Small intestine (tissue), 7 donors: ENCODE data around the gene WDR48. TPM values are rescaled to one million over a fixed set of nuclear protein-coding genes. Genes with fewer than 3 reads are reported as not detected.

Experiments used
- DNase-seq, 2 donors: peaks; one replicate each; pipeline versions ENCODE4 v3.0.0 to v3.0.0-alpha.2; 2013
- FAIRE-seq: peaks from 2 replicates; lab custom pipeline; 2012; peaks lifted over from hg19 to GRCh38; lab: Jason Lieb, UNC
- H3K27ac ChIP-seq, 3 donors: one replicate each; pipeline ENCODE4 v1.5.1; 2013; ENCODE audit warnings: low read length in 2 of 3, mild to moderate bottlenecking in 2 of 3, control low read depth in 1 of 3, inconsistent platforms in 1 of 3, low read depth in 1 of 3, moderate library complexity in 1 of 3
- H3K27me3 ChIP-seq, 3 donors: one replicate each; pipeline ENCODE4 v1.6.1; 2013; ENCODE audit warnings: low read length in 3 of 3, inconsistent platforms in 1 of 3; ENCODE audit not compliant: control insufficient read depth in 3 of 3, insufficient read depth in 3 of 3
- H3K36me3 ChIP-seq, 3 donors: one replicate each; pipeline ENCODE4 v1.6.1; 2013; ENCODE audit warnings: low read length in 3 of 3, inconsistent platforms in 1 of 3, low read depth in 1 of 3, mild to moderate bottlenecking in 1 of 3, moderate library complexity in 1 of 3; ENCODE audit not compliant: control insufficient read depth in 3 of 3, insufficient read depth in 2 of 3
- H3K4me1 ChIP-seq, 3 donors: one replicate each; pipeline ENCODE4 v1.6.1; 2013; ENCODE audit warnings: low read length in 2 of 3, inconsistent platforms in 1 of 3, low read depth in 1 of 3, mild to moderate bottlenecking in 1 of 3, moderate library complexity in 1 of 3; ENCODE audit not compliant: control insufficient read depth in 3 of 3, insufficient read depth in 2 of 3
- H3K4me3 ChIP-seq, 3 donors: one replicate each; pipeline ENCODE4 v1.5.1; 2013; ENCODE audit warnings: low read length in 3 of 3, control low read depth in 1 of 3, inconsistent platforms in 1 of 3, low read depth in 1 of 3, mild to moderate bottlenecking in 1 of 3, moderate library complexity in 1 of 3
- H3K9me3 ChIP-seq, 2 donors: one replicate each; pipeline ENCODE4 v1.6.1; 2013; ENCODE audit warnings: low read depth in 1 of 2, low read length in 1 of 2; ENCODE audit not compliant: control insufficient read depth in 2 of 2, insufficient read depth in 1 of 2
- WGBS, 3 donors: extraction: QIAGEN DNeasy Blood & Tissue Kit; methylation state at CpG; one replicate each; pipeline ENCODE4 v1.1.7; 2013; 5-methylcytosine and 5-hydroxymethylcytosine counted together
- polyA plus RNA-seq, 4 donors: library from polyadenylated mRNA; stranded (reverse) in 3 of 4; unstranded in 1 of 4; fragments of 200-250 nt in 3 of 4; fragments of 120-200 nt in 1 of 4; gene quantifications; one replicate each; pipeline versions ENCODE4 v1.2.1 to v1.2.3, GENCODE V29; 2013
- donor health status: healthy with polysubstance abuse.
- donor health status: control.
- donor health status: control.
- donor health status: Bipolar disorder and iron deficiency.
- donor health status: healthy.

WDR48 gene
- polyA plus RNA-seq, 4 donors, result 15.7 to 42.3 (median 18.8) TPM

DNA sequence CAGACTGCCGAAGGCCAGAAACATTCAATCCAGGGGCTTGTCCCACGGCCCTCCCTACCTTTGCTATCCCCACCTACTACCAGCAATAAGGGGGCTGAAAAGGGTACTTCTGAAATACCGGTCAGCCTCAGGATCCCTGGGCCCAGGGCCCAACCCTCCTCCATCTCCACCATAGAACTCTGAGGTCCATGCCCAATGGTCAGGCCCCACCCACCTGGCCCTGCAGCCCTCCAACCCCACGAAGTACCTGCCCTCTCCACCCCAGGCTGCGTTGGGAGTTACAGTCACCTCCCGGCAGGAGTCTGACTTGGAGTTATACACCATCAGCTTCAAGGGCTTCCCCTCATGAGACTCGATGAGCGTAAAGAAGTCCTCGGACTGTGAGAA is 48.7 kb downstream of the WDR48 start:
- no peak for FAIRE-seq
- Histone ChIP-seq H3K36me3 (peaks cover 15 to 75% (median 21%) of the 10 kb centered on the region in 3 donors), H3K27me3 (no peaks in the 10 kb centered on the region), H3K27ac (no peak overlapping the region), H3K4me1 (peaks cover 0 to 2% (median 0%) of the 10 kb centered on the region in 3 donors), H3K9me3 (no peaks in the 10 kb centered on the region), H3K4me3 (no peak overlapping the region)
- WGBS, 3 donors, result 91 to 94% (median 93%) methylated on average over 9 of the region's 9 CpGs
- DNase-seq, result no peak

DNA sequence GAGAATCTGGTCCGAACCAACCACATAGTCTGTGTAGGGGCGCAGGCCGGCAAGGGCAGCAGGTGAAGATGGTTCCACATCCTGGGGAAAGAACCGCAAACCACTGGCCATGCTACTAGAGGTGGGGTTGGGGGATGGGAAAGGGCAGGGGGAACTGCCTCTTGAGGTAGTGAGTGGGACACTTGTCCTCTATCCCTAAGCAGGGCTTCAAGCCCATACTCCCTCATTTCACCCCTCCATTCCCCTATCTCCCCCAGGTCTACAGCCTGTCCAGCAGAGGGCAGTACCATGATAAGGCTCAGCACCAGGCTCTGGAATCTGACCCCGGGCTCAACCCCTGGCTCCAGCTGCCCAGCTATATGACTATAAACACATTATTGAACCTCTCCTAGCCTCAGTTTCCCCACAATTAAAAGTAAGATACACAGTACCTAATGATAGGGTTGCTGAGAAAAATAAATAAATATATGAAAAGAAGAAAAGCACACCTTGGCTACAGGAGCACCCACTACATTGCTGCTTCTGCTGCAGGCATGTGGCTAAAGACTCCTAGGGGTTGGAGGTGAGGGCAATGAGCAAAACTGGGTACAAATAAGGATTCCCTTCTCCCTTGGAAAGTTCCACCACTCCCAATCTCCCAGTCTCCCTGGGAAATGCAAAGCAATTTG is 49.3 kb downstream of the WDR48 start:
- H3K27ac ChIP-seq, result no peak overlapping the region
- H3K36me3 ChIP-seq, result peaks cover 12 to 72% (median 18%) of the 10 kb centered on the region in 3 donors
- no peaks in the 10 kb centered on the region for H3K9me3 ChIP-seq
- H3K27me3 ChIP-seq, result no peaks in the 10 kb centered on the region
- 74 to 87% (median 81%) methylated on average over 5 of the region's 5 CpGs for WGBS, 3 donors
- H3K4me3 ChIP-seq, result no peak overlapping the region
- no peak for FAIRE-seq
- DNase-seq, result peak; percentile 43 to 61
- H3K4me1 ChIP-seq, result peaks cover 0 to 5% (median 4%) of the 10 kb centered on the region in 3 donors

DNA sequence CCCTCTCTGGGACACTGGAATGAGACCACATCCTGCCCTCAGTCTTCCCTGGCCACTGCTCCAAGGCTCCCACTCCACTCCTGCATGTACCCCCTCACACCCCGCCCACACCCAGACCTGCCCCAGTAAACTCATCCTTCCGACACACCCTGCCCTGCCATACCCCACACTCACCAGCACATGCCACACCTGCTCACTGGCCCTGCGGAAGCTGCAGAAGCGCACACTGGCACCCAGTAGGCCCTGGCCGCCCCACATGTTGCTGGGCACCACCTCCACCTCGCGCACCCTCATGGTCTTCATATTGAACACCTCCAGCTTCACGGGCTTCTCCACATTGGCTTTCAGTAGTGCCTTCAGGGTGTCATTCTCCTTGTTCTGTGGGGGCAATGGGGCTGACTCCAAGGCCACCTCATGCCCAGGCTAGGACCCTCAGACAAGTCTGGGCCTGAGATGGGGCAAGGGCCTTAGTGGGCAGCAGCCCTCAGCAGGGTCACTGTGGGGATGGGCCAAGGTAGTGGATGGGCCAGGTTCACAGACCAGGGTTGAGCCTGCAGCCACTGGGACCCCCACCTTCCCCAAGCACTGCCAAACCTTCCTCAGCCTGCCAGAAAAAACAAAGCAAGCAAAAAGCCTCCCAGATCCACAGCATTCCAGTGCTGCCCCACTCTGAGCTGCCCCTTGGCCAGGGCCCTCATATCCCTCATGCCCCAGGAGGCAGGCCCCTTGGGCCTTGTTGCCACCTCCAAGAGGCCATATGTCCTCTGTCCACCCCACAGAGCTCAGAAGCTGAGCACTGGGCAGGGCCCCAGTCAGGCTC is 50.9 kb downstream of the WDR48 start:
- Histone ChIP-seq H3K9me3 (no peaks in the 10 kb centered on the region), H3K4me1 (peaks cover 0 to 7% (median 4%) of the 10 kb centered on the region in 3 donors), H3K36me3 (peaks cover 7 to 60% (median 14%) of the 10 kb centered on the region in 3 donors), H3K27ac (no peak overlapping the region), H3K27me3 (no peaks in the 10 kb centered on the region), H3K4me3 (no peak overlapping the region)
- WGBS, 3 donors, result 88 to 95% (median 94%) methylated on average over 8 of the region's 8 CpGs
- DNase-seq, result no peak
- no peak for FAIRE-seq

DNA sequence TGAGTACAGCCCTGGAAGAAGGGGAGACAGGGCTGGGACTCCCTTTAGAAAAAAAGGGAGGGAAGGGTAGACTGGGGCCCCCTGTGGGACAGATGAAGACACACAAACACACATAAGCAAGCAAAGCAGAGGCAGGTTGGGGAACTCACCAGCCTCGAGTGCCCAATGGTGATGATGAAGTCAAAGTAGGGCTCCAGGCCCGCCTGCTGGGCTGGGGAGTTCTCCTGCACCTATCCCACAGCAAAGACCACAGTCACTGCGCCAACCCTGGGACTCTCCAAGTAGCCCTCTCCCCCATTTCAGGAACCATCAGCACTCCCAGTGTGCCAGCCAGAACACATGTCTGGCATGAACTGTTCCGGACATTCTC is 51.5 kb downstream of the WDR48 start:
- Histone ChIP-seq H3K4me3 (no peak overlapping the region), H3K4me1 (peaks cover 4 to 10% (median 4%) of the 10 kb centered on the region in 3 donors), H3K9me3 (no peaks in the 10 kb centered on the region), H3K36me3 (peaks cover 5 to 54% (median 14%) of the 10 kb centered on the region in 3 donors), H3K27me3 (no peaks in the 10 kb centered on the region), H3K27ac (no peak overlapping the region)
- WGBS, 3 donors, result 77 to 84% (median 81%) methylated on average over 4 of the region's 4 CpGs
- FAIRE-seq (no peak), DNase-seq (no peak)

DNA sequence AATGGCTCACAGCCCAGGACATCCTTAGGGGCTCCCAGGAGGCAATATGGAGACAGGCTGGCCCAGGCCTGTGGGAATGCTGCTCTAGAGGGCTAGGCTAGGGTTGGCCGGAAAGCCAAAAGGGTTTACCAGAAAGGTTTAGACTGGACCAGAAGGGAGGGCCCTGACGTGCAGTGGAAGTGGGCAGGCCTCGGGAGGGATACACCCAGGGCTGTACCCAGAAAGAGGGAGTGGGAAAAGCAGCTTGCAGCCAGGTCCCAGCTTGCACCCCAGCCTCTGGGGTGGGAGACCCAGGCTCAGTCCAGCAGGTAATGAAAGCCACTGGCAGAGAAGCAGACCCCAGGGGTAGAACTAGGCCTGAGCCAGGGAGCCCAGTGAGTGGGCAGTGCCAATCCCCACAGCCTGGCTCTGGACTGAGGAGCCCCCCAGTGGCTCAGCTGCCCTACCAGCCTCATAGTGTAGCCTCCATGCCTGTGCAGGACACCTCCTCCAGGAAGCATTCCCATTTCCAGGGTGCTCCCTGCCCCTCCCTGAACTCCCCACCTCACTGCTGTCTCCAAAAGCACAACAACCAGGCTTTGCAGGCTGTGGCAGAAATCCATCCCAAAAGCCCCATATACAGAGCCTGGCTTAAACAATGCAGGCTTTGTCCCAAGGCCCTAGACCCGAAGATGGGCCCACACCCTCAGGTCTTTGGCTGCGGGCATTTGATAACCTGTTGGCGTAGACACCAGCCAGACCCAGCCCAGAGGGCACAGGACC is 52.2 kb downstream of the WDR48 start:
- DNase-seq, result no peak
- no peak overlapping the region for H3K4me3 ChIP-seq
- WGBS, 3 donors, result 64 to 79% (median 78%) methylated on average over 6 of the region's 6 CpGs
- H3K9me3 ChIP-seq, result no peaks in the 10 kb centered on the region
- H3K27ac ChIP-seq, result no peak overlapping the region
- H3K4me1 ChIP-seq, result peaks cover 4 to 10% (median 6%) of the 10 kb centered on the region in 3 donors
- H3K27me3 ChIP-seq, result no peaks in the 10 kb centered on the region
- H3K36me3 ChIP-seq, result peaks cover 3 to 47% (median 9%) of the 10 kb centered on the region in 3 donors
- no peak for FAIRE-seq

DNA sequence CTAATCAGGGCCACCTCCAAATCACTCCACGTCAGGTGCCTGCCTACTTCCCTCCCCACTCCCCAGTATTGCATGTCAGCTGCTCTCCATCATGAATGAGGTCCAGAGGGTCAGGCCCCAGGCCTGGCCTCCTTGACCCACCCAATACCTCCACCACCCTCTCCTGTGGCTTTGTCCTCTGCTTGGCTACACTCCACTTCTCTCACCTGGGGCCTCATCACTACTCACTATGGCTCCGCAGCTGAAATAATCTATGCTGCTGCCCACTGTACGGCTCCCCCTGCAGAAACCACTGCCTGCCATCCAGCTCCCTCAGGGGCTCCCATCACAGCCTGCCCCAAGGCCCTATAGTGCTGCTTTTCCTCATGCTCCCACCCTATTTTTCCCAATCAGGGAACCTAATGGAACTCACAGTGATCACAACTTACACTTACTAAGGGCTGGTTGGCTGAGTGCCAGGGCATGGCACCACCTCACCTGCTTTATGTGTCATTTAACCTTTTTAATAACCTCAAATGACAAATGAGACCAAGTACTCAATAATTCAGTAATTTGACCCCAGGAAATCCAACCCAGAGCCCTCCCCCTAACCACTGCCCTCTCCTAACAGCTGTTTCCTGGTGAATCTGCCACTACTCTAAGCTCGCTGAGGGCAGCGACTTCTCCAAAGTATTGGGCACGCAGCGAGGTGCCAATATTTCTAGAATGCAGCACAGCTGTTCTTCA is 53.3 kb downstream of the WDR48 start:
- no peak overlapping the region for H3K4me3 ChIP-seq
- no peak for FAIRE-seq
- no peaks in the 10 kb centered on the region for H3K27me3 ChIP-seq
- peaks cover 4 to 10% (median 6%) of the 10 kb centered on the region in 3 donors for H3K4me1 ChIP-seq
- no peaks in the 10 kb centered on the region for H3K9me3 ChIP-seq
- H3K36me3 ChIP-seq, result peaks cover 0 to 38% (median 5%) of the 10 kb centered on the region in 3 donors
- no peak overlapping the region for H3K27ac ChIP-seq
- DNase-seq, result no peak
- 84 to 90% (median 88%) methylated on average over 7 of the region's 7 CpGs for WGBS, 3 donors

DNA sequence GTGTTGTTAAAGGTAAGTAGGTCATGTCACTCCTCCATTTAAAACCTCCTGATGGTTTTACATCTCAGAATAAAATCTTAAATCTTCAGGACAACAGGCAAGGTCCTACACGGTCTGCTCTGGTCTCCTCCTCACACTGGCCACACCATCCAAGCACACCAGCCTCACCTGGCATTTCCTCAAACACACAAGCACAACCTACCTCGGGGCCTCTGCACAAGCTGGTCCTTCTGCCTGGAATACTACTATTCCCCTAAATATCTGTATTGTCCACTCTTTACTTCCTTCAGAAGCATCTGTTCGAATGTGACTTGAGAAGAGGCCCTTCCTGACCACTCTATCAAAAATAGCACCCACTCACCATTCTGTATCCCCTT is 53.9 kb downstream of the WDR48 start:
- no peaks in the 10 kb centered on the region for H3K9me3 ChIP-seq
- DNase-seq (no peak), FAIRE-seq (no peak)
- WGBS, 3 donors, result 64 to 70% (median 68%) methylated on average over 3 of the region's 3 CpGs
- H3K27me3 ChIP-seq, result no peaks in the 10 kb centered on the region
- H3K27ac ChIP-seq, result no peak overlapping the region
- peaks cover 0 to 38% (median under 1%) of the 10 kb centered on the region in 3 donors for H3K36me3 ChIP-seq
- no peak overlapping the region for H3K4me3 ChIP-seq
- H3K4me1 ChIP-seq, result peaks cover 4 to 10% (median 6%) of the 10 kb centered on the region in 3 donors
